ENCODE results near the gene PAOX.

PAOX gene

GRCh38 chr10:133379152-133379800 is at the start of gene PAOX:
Gene PAOX (plus strand): TSS chr10:133379262. CDS start chr10:133379317, 55 bp downstream.
- peak; percentile 72 for DNase-seq (ENCODE audit: low spot score)

DNA sequence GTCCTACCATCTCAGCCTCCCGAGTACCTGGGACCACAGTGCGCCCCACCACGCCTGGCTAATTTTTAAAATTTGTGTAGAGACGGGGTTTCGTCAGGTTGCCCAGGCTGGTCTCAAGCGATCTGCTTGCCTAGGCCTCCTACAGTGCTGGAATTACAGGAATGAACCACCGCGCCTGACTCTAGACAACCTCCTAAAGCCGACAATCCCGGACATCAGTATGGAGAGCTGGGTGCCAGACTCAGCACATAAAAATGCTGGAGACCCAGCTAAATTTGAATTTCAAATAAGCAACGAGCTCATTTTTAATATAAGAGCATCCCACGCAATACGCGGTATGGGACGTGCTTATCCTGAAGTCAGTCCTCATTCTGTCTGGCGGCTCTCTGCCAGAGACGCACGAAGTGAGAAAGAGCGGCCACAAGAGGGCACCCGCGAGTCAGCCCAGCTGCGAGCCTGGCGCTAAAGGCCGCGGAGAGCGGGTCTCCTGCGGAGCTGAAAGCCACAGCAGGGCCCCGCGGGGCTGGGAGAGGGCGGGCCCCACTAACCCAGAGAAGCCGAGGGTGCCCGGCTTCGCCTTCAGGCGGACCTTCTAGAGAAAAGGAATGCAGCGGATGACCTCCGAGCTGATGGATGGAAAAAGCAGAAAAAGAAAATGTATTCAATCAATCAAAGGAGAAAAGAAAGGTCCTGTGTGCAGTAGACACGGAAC is 49.4 kb upstream of the PAOX start:
- peak; percentile 83 for DNase-seq (ENCODE audit: low spot score)

DNA sequence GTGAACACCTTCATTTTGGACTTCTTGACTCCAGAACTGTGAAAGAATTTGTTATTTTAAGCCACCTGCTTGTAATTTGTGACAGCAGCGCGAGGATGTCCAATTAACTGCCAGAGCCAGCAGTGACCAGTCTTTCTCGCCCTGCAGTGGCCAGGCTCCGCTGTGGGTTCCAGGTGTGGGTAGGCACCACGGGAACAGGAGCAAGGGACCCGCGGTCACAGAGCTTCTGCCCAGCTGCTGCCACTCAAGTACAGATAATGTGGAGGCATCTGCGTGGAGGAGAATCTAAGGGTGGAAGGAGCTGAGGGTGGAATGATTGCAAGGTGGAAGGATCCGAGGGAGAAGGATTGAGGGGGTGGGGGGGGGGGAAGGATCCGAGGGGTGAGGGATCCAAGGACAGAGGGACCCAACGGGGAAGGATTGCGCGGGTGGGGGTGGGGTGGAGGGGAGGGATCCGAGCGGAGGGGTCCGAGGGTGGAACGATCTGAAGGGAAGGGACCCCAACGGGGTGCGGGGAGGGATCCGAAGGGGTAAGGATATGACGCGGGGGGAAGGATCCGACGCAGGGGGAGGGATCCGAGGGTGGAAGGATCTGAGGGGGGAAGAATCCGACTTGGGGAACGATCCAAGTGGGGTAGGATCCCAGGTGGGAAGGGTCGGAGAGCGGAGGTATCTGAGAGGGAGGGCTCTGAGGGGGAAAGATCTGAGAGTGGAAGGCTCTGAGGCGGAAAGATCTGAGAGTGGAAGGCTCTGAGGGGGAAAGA is 45.9 kb upstream of the PAOX start:
- no peak for DNase-seq (ENCODE audit: low spot score)

DNA sequence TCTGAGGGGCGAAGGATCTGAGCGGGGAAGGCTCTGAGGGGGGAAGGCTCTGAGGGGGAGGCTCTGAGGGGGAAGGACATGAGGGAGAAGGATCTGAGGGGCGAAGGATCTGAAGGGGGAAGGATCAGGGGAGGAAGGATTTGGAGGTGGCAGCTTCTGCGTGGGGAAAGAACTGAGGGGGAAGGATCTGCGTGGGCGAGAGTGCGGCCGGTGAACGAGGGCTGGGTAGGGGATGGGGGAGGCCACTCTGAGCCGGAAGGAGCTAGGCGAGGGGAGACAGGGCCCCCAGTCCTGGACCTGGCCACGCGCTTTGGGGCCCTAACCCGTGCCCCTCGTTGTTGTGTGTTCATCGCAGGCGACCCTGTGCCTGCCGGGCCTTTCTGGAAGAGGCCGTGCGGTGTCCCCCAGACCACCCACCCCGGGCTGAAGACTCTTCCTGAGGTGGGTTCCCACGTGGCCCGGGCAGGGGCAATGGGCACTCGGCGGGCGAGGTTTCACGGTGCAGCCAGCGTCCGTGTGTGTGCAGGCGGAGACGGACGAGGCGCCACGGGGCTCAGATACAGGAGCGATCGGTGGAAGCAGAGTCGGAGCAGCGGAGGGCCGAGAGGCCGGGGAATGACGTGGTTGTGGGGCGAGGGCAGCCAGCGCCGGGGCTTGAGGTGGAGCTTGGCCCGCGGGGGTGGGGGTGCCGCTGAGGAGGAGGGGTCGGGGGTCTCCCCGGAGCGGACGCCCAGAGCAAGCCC is 44.4 kb upstream of the PAOX start:
- DNase-seq (ENCODE audit: low spot score), result no peak

- peak; percentile 26 for DNase-seq (ENCODE audit: low spot score)
Observed at GRCh38 chr10:133335246-133336117, 43.6 kb upstream of the PAOX start.

DNA sequence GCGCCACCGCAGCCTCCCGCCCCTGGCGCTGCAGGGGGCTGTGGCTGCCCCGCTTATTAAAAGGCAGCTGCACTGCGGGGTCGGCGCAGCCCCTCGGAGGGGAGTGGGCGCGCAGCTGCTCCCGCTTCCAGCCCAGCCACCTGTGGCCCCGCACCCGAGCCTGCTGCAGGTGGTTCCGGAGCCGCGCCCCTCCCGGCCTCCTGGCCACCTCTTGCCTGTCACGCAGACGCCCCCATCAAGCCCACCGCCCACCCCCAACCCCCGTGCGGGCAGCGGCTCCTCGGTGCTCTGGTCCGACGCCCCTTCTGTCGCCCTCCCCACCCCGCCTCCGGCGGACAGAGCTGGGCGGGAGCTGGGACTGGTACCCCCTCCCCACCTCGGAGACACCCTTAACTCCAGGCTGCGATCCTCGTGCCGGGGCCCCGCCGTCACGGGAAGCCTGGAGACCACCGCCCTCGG is 42.9 kb upstream of the PAOX start:
- no peak for DNase-seq (ENCODE audit: low spot score)

- DNase-seq (ENCODE audit: low spot score), result no peak
Observed at GRCh38 chr10:133336577-133337369, 42.3 kb upstream of the PAOX start, which contains the start of gene CALY. Gene CALY (minus strand): TSS chr10:133336896. CDS start chr10:133328989, 7,907 bp downstream.

GRCh38 chr10:133337370-133337725 is 41.7 kb upstream of the PAOX start:
- no peak for DNase-seq (ENCODE audit: low spot score)

GRCh38 chr10:133338080-133339071 is 40.7 kb upstream of the PAOX start:
- DNase-seq (ENCODE audit: low spot score), result no peak

DNA sequence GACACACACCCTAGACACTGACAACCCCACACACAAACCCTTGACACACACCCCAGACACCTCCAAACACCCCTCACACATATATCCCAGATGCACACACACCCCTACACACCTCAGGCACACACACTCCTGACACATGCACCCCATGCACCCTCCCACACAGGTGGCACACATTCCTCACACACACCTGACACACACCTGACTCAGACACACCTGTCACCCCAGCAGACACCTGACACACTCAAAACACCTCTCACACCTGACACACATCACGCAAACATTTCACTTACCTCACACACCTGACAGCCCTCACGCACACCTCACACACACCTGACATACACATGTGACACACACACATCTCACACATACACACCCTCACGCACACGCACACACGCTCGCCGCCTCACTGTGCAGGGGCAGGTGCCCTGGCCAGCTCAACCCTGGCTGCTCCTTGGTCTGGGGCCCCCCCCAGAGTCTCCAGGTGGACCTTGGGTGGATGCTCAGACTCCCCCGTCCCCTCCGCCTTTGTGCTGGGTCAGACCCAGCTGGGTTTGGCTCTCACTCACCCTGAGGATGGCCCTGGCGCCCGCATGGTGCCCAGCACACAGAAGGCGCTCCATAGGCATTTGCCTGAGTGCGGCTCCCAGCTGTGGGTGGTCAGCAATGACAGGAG is 39.2 kb upstream of the PAOX start:
- no peak for DNase-seq (ENCODE audit: low spot score)

DNA sequence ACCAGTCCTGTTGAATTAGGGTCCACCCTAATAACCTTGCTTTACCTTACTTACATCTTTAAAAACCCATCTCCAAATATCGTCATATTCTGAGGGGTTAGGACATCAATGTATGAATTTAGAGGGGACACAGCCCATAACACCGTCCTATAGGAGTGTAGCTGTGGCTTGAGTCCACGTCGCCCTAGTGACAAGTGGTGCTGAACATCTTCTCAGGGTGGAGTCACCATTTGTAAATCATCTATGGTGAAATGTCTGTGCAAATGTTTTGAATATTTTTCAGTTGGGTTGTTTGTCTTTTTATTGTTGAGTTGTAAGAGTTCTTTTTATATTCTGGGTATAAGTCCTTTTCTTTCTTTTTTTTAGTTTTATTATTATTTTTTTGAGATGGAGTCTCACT is 37.1 kb upstream of the PAOX start:
- no peak for DNase-seq (ENCODE audit: low spot score)

GRCh38 chr10:133342942-133343341 is 36.1 kb upstream of the PAOX start:
- no peak for DNase-seq (ENCODE audit: low spot score)

DNA sequence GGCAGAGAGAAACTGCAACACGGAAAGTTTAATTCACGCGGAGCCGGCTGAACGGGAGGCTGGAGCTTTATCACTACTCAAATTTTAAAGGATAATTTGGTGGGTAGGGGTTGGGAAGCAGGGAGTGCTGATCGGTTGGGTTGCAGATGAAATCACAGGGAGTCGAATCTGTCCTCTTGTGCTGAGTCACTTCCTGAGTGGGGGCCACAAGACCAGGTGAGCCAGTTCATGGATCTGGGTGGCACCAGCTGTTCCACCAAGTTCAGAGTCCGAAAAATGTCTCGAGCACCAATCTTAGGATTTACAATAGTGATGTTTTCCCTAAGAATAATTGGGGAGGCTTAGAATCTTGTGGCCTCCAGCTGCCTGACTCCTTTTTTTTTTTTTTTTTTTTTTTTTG is 35.5 kb upstream of the PAOX start:
- DNase-seq (ENCODE audit: low spot score), result no peak

GRCh38 chr10:133344236-133344635 is 34.8 kb upstream of the PAOX start:
- no peak for DNase-seq (ENCODE audit: low spot score)

- no peak for DNase-seq (ENCODE audit: low spot score)
Observed at GRCh38 chr10:133346413-133346812, 32.6 kb upstream of the PAOX start.

DNA sequence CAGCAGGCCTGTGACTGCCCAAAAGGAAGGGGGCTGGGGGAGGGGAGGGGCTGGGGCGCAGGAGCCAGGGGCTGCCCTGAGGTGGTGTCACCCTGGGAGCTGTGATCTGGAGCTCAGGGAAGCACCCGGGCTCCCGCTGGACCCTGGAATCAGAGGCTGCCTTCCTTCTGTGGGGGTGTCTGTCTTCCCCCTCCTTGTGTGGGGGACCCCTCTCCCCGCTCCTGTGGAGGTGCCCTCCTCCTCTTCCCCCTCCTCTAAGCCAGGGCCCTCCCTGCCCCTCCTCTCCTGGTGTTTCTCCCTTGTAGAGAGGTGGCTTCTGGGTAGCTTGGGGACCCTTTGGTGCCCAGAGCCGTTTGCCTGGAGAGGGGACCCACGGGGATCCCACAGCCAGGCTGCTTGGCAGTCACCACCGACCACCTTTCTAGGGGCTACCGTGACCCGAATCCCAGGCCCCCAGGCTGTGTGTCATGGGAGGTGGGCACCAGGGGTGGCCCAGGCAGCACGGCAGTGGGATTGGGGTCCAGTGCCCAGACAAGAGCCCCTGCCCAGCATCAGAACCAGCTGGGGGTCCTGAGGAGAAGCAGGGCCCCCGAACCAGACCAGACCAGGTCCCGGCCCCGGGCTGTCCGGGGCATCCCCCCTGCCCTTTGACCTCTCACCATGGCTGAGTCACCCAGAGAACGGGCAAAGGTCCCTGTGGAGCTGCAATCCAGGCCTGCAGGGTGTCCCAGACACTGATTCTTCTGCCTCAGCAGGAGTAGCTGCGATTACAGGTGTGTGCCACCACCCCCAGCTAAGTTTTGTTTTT is 31.1 kb upstream of the PAOX start:
- no peak for DNase-seq (ENCODE audit: low spot score)

- no peak for DNase-seq (ENCODE audit: low spot score)
Observed at GRCh38 chr10:133349160-133349568, 29.9 kb upstream of the PAOX start.

DNA sequence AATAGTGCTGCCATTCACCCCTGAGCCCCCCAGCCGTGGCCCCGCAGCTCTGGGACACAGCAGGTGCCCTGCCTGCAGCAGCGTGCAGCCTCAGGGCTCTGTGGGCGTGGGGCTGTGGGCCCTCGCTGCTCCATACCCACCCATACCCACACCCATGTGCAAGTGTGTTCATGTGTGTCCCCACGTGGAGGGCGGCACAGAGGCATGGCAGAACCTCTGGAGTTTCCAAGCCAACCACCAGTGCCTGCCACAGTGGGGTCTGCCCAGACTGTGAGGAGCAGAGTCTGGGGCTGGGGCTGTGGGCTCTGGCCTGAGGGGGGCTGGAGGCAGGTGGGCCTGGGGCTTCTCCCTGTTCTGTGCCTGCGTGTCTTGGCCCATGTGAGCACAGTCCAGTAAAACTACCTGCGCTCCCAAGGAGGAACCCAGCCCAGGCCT is 29.5 kb upstream of the PAOX start:
- no peak for DNase-seq (ENCODE audit: low spot score)
